Measurements from ENCODE around the gene RASD2.

The RASD2 gene

GRCh38 chr22:35518811-35519210, 21.8 kb upstream of the RASD2 start:
- DNase-seq (ENCODE audit: low read depth in 2 of 2): no peak

GRCh38 chr22:35519306-35520000, 21.2 kb upstream of the RASD2 start:
- no peak for DNase-seq (ENCODE audit: low read depth in 2 of 2)

- no peak for DNase-seq (ENCODE audit: low read depth in 2 of 2)
Observed at GRCh38 chr22:35521358-35522224, 19.0 kb upstream of the RASD2 start.

- no peak for DNase-seq (ENCODE audit: low read depth in 2 of 2)
Observed at GRCh38 chr22:35522225-35523149, 18.1 kb upstream of the RASD2 start.

GRCh38 chr22:35523167-35523947, 17.3 kb upstream of the RASD2 start:
- no peak for DNase-seq (ENCODE audit: low read depth in 2 of 2)

- no peak for DNase-seq (ENCODE audit: low read depth in 2 of 2)
Observed at GRCh38 chr22:35524966-35525686, 15.5 kb upstream of the RASD2 start.

- no peak for DNase-seq (ENCODE audit: low read depth in 2 of 2)
Observed at GRCh38 chr22:35525687-35526332, 14.8 kb upstream of the RASD2 start.

GRCh38 chr22:35526333-35526979, 14.2 kb upstream of the RASD2 start:
- DNase-seq (ENCODE audit: low read depth in 2 of 2): no peak

GRCh38 chr22:35528927-35529326, 11.7 kb upstream of the RASD2 start:
- DNase-seq (ENCODE audit: low read depth in 2 of 2): no peak

GRCh38 chr22:35530700-35531099, 9.9 kb upstream of the RASD2 start:
- no peak for DNase-seq (ENCODE audit: low read depth in 2 of 2)

- no peak for DNase-seq (ENCODE audit: low read depth in 2 of 2)
Observed at GRCh38 chr22:35531202-35531601, 9.4 kb upstream of the RASD2 start.

GRCh38 chr22:35531676-35532075, 9.0 kb upstream of the RASD2 start:
- DNase-seq (ENCODE audit: low read depth in 2 of 2): no peak

- no peak for DNase-seq (ENCODE audit: low read depth in 2 of 2)
Observed at GRCh38 chr22:35533365-35534029, 7.1 kb upstream of the RASD2 start.

GRCh38 chr22:35534091-35534490, 6.5 kb upstream of the RASD2 start:
- DNase-seq (ENCODE audit: low read depth in 2 of 2): no peak

- DNase-seq (ENCODE audit: low read depth in 2 of 2): no peak
Observed at GRCh38 chr22:35537232-35537631, 3.4 kb upstream of the RASD2 start.

GRCh38 chr22:35538801-35539321, 1.8 kb upstream of the RASD2 start:
- DNase-seq (ENCODE audit: low read depth in 2 of 2): no peak

- DNase-seq (ENCODE audit: low read depth in 2 of 2): no peak
Observed at GRCh38 chr22:35539487-35539886, 1.1 kb upstream of the RASD2 start.

- no peak for DNase-seq (ENCODE audit: low read depth in 2 of 2)
Observed at GRCh38 chr22:35539910-35540594, 579 bp upstream of the RASD2 start.
